Osteoblast (primary cell): ENCODE results near the gene ADGRF3. TPM values are rescaled to one million over a fixed set of nuclear protein-coding genes. Genes with fewer than 3 reads are reported as not detected.
"Not testable (repeated sequence)": the region's sequence is repeated elsewhere in the genome, so short reads cannot be mapped to it uniquely, and the experiment has no call there.

Experiments used
- DNase-seq: peaks from one replicate; pipeline ENCODE4 v3.0.0; 2011; ENCODE audit warnings: low spot score, mixed read lengths; ENCODE audit not compliant: insufficient read length; ENCODE audit errors: missing footprints
- H2AFZ ChIP-seq: 2 replicates; pipeline ENCODE4 v1.6.0; 2011; ENCODE audit warnings: mild to moderate bottlenecking, low read length
- H3K27ac ChIP-seq: 2 replicates; pipeline ENCODE4 v1.5.1; 2011; ENCODE audit warnings: mild to moderate bottlenecking, low read depth, low read length, moderate library complexity
- H3K27me3 ChIP-seq: 2 replicates; pipeline ENCODE4 v1.6.0; 2012; ENCODE audit warnings: mild to moderate bottlenecking, control low read depth, inconsistent platforms, low read length, moderate library complexity; ENCODE audit not compliant: insufficient read depth
- H3K36me3 ChIP-seq: 2 replicates; pipeline ENCODE4 v1.5.1; 2011; ENCODE audit warnings: mild to moderate bottlenecking, low read length, control low read depth, moderate library complexity; ENCODE audit not compliant: insufficient read depth
- H3K4me1 ChIP-seq: 2 replicates; pipeline ENCODE4 v1.5.1; 2011; ENCODE audit warnings: mild to moderate bottlenecking, low read length, control low read depth, moderate library complexity; ENCODE audit not compliant: insufficient read depth
- H3K4me2 ChIP-seq: 2 replicates; pipeline ENCODE4 v1.6.0; 2011; ENCODE audit warnings: mild to moderate bottlenecking, low read length; ENCODE audit not compliant: insufficient read depth
- H3K4me3 ChIP-seq: fragments of 200-600 bp; sonication (generic); 3 replicates; pipeline ENCODE4 v1.5.1; 2012; ENCODE audit warnings: mild to moderate bottlenecking, low read length, inconsistent platforms; ENCODE audit not compliant: insufficient read depth
- H3K79me2 ChIP-seq: 2 replicates; pipeline ENCODE4 v1.6.0; 2012; ENCODE audit warnings: mild to moderate bottlenecking, low read length, control low read depth, inconsistent platforms; ENCODE audit not compliant: insufficient read depth
- H3K9me3 ChIP-seq: 2 replicates; pipeline ENCODE4 v1.5.1; 2011; ENCODE audit warnings: low read depth, low read length, control low read depth
- H4K20me1 ChIP-seq: 2 replicates; pipeline ENCODE4 v1.6.0; 2012; ENCODE audit warnings: mild to moderate bottlenecking, low read length, control low read depth; ENCODE audit not compliant: insufficient read depth
- total RNA-seq: library from RNA; depleted of rRNA; stranded (reverse); fragments of >200 nt; gene quantifications from 2 replicates; pipeline ENCODE4 v1.2.3, GENCODE V29; 2012
- TF ChIP-seq, protein P1 (sequence below): IDR thresholded peaks from 2 replicates; pipeline ENCODE4 v1.5.1; 2011; ENCODE audit warnings: mild to moderate bottlenecking, low read depth, low read length, moderate library complexity; ENCODE audit errors: extremely low read depth

The ADGRF3 gene
- total RNA-seq, 1 donor: under 0.01 TPM

DNA sequence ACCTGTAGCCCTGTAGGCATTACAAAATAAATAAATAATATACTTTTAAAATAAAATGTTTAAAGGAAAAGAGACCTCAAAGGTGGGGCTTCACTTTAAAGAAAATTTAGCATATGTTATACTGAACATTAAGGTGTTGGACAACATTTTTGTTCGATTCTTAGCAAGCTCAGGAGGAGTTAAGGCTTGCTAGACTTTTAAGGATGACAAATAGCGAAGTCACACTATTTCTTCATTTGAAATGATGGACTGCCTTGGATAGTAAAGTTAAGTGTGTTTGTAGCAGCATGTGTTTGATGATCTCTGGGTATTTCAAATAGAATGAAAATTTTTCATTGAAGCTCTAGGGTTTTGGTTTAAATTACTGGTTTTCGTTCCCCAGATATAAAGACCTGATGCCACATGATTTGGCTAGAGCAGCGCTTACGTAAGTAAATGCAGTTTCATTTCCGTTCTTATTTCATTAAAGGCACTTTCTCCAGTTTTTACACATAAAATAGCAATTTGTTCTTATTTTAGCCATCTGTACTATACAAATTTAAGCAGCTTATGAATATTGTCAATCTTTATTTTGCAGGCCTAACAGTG is 76.9 kb downstream of the ADGRF3 start:
- Histone ChIP-seq H3K79me2 (no peaks in the 10 kb centered on the region), H3K9me3 (no peaks in the 10 kb centered on the region), H3K4me2 (peak overlapping the region; percentile 43), H3K27me3 (no peaks in the 10 kb centered on the region), H3K27ac (peak overlapping the region; percentile 3), H3K4me3 (no peak overlapping the region), H2AFZ (no peak overlapping the region), H3K4me1 (peaks cover 45% of the 10 kb centered on the region), H4K20me1 (no peaks in the 10 kb centered on the region), H3K36me3 (no peaks in the 10 kb centered on the region)
- TF ChIP-seq, protein P1, sequence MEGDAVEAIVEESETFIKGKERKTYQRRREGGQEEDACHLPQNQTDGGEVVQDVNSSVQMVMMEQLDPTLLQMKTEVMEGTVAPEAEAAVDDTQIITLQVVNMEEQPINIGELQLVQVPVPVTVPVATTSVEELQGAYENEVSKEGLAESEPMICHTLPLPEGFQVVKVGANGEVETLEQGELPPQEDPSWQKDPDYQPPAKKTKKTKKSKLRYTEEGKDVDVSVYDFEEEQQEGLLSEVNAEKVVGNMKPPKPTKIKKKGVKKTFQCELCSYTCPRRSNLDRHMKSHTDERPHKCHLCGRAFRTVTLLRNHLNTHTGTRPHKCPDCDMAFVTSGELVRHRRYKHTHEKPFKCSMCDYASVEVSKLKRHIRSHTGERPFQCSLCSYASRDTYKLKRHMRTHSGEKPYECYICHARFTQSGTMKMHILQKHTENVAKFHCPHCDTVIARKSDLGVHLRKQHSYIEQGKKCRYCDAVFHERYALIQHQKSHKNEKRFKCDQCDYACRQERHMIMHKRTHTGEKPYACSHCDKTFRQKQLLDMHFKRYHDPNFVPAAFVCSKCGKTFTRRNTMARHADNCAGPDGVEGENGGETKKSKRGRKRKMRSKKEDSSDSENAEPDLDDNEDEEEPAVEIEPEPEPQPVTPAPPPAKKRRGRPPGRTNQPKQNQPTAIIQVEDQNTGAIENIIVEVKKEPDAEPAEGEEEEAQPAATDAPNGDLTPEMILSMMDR: no peak
- DNase-seq: no peak

GRCh38 chr2:26268670-26269385 is 77.8 kb downstream of the ADGRF3 start:
- not testable (repeated sequence) for H3K9me3 ChIP-seq, H2AFZ ChIP-seq, H4K20me1 ChIP-seq, H3K4me3 ChIP-seq, H3K79me2 ChIP-seq, DNase-seq, H3K27me3 ChIP-seq, H3K36me3 ChIP-seq
- peak overlapping the region; percentile 59 for H3K27ac ChIP-seq
- H3K4me1 ChIP-seq: peaks cover 36% of the 10 kb centered on the region
- peak overlapping the region; percentile 20 for H3K4me2 ChIP-seq

DNA sequence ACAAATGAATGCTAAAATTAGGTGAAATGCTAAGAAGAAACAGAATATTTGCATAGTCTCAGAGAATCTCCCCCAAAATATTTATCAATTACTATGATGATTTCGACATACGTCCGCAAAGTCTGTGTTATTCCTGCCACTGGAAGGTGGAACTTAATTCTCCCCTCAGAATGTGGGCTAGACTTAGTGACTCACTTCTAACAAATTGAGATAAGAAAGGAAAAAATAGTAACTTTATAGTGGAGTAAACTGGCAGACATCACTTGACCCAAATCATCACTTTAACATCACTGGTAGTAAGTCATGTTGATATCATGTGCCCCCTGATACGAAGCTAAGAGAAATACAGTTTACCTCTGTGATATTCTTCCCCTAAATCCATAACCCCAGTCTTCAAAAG is 78.4 kb downstream of the ADGRF3 start:
- no peak for DNase-seq
- TF ChIP-seq, protein P1: no peak

DNA sequence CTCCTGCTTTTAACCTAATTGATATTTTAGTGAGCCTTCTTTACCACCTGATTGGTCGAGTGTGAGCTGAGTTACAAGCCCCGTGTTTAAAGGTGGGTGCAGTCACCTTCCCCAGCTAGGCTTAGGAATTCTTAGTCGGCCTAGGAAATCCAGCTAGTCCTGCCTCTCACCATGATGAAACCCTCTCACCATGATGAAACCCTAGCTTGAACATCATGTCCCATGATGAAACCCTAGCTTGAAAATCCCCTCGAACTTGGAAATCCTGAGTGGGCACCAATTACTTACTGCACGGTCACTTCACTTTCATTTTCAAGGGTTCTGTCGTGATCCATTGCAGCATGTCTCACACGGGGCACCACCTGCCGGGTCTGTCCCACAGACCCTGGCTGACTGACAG is 87.8 kb downstream of the ADGRF3 start:
- H3K27me3 ChIP-seq, H3K4me3 ChIP-seq, H2AFZ ChIP-seq, H3K27ac ChIP-seq, H3K4me1 ChIP-seq, H3K4me2 ChIP-seq, DNase-seq, H4K20me1 ChIP-seq, H3K9me3 ChIP-seq: not testable (repeated sequence)
- H3K36me3 ChIP-seq: peaks cover 27% of the 10 kb centered on the region
- peaks cover 23% of the 10 kb centered on the region for H3K79me2 ChIP-seq

More for the DNA sequence above, 78.4 kb downstream of the ADGRF3 start:
- Histone ChIP-seq H3K4me2 (peak overlapping the region; percentile 20), H3K4me3 (no peak overlapping the region), H3K9me3 (no peaks in the 10 kb centered on the region), H4K20me1 (no peaks in the 10 kb centered on the region), H3K79me2 (no peaks in the 10 kb centered on the region), H3K27me3 (no peaks in the 10 kb centered on the region), H2AFZ (no peak overlapping the region), H3K27ac (peak overlapping the region; percentile 59), H3K4me1 (peaks cover 30% of the 10 kb centered on the region), H3K36me3 (peaks cover 6% of the 10 kb centered on the region)

Other genes starting within 250 kb of the ADGRF3 start
- gene GAREM2, start 173.7 kb downstream of the ADGRF3 start, total RNA-seq: 1.4 and 2.4 TPM in 2 replicates
- 113 and 117 TPM in 2 replicates for gene HADHA, start 102.2 kb downstream of the ADGRF3 start, total RNA-seq
- 119 and 143 TPM in 2 replicates for gene HADHB, start 101.8 kb downstream of the ADGRF3 start, total RNA-seq
- 11.6 and 13.0 TPM in 2 replicates for gene SELENOI, start 646 bp downstream of the ADGRF3 start, total RNA-seq
- under 0.01 and 0.36 TPM in 2 replicates for gene DRC1, start 55.1 kb upstream of the ADGRF3 start, total RNA-seq
- not detected in 2 replicates for gene OTOF, start 131.3 kb upstream of the ADGRF3 start, total RNA-seq